C4-2B (cell line): ENCODE data around the gene WNT6.

Experiments used
- H3K27ac ChIP-seq: fragments of 450-650 bp; 2 replicates; pipeline ENCODE4 v1.5.1; 2017
- CTCF ChIP-seq: fragments of 450-650 bp; conservative IDR thresholded peaks from 2 replicates; pipeline ENCODE4 v1.5.1; 2017; ENCODE audit warnings: mild to moderate bottlenecking
- ZFX ChIP-seq: fragments of 450-650 bp; IDR thresholded peaks from 2 replicates; pipeline ENCODE4 v1.6.1; 2017

Gene WNT6

GRCh38 chr2:218859556-218859987 lies at the start of gene WNT6:
Gene WNT6, plus strand, starts transcription at chr2:218859805. Its CDS starts 233 bp downstream, at chr2:218860038.
- TF ChIP-seq CTCF (no peak), ZFX (no peak)
- H3K27ac ChIP-seq, result no peak within 1 kb of the TSS

DNA sequence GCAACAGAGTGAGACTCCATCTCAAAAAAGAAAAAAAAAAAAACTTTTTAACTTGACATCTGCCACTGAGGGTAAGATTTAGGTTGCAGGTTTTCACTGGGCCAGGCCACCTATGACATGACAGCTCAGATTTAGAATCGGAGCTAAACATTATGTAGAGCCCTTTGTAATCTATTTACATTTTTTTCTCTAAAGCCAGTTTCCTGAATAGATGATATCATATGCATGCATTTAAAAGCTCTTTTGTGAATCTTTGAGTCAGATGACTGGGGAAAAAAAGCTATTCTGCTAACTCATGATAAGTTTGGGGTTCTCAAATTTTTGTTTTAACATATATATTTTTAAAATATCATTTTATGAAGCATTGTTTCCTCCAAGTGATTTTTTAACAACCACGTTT lies 49.3 kb upstream of the WNT6 start:
- no peak overlapping the region for H3K27ac ChIP-seq
- no peak for TF ChIP-seq ZFX
- TF ChIP-seq CTCF, result no peak

DNA sequence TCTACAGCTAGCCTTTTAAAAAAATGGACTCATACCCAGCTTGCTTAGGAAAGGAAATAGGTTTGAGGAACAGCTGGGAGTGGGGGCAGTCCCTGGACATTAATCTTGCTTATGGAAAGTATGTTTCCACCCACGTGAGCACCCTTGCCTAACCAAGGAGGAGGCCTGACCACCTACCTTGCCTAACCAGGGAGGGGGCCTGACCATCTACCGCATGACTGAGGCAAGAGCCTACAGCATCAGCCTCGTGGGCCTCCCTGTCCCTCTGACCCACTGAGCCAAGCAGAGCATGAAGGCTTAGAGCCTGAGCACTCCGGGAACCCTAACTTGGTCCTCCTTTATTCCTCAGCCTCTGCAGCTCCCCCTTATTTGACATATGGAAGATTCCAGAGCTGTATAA lies 48.2 kb upstream of the WNT6 start:
- no peak for TF ChIP-seq ZFX
- TF ChIP-seq CTCF, result no peak
- no peak overlapping the region for H3K27ac ChIP-seq

GRCh38 chr2:218812096-218812815 lies 47.3 kb upstream of the WNT6 start:
- TF ChIP-seq CTCF (no peak), ZFX (no peak)

DNA sequence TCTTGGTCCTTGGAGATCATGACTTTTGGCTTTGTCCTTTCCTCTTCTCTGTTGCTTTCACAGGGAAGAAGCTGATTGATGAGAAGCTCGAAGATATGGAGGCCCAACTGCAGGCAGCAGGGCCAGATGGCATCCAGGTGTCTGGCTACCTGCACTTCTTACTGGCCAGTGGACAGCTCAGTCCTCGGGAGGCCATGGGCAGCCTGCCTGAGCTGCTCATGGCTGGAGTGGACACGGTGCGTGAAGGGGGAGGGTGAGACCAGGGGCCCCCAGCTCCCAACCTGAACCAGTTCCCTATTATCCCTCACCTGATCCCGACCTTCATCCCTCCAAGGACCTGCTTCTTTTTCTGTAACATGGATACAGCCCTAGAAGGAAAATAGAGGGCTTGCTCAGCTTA lies 46.7 kb upstream of the WNT6 start:
- TF ChIP-seq ZFX (no peak), CTCF (no peak)
- H3K27ac ChIP-seq, result no peak overlapping the region

More at GRCh38 chr2:218812096-218812815, 47.3 kb upstream of the WNT6 start:
- no peak overlapping the region for H3K27ac ChIP-seq

DNA sequence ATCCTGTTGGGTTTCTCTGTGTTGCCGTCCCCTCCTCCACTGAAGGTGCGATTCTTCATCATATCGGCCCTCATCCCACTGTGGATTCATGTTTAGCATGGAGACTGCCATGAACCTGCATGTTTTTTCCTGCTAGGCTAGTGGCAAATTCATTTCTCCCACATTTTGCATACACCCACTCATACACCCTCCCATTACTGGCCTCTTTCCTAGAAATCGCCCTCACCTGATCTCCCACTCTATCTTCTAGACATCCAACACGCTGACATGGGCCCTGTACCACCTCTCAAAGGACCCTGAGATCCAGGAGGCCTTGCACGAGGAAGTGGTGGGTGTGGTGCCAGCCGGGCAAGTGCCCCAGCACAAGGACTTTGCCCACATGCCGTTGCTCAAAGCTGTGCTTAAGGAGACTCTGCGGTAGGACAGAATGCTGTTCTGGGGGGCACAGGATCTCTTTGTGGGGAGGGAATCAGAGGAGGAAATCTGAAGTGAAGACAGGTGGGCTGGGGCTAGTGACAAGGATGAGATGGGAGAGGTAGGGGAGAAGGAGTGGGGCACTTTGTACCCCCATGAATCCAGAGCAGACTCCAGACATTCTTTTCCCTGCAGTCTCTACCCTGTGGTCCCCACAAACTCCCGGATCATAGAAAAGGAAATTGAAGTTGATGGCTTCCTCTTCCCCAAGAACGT lies 45.7 kb upstream of the WNT6 start:
- no peak for TF ChIP-seq ZFX
- no peak for TF ChIP-seq CTCF
- no peak overlapping the region for H3K27ac ChIP-seq

- TF ChIP-seq CTCF (no peak), ZFX (no peak)
- no peak overlapping the region for H3K27ac ChIP-seq
These were observed 44.9 kb upstream of the WNT6 start for GRCh38 chr2:218814540-218815243.
